HG03039 (cell line): Measurements from ENCODE around the gene CCDC6.
"Not testable (repeated sequence)": the region's sequence is repeated elsewhere in the genome, so short reads cannot be mapped to it uniquely, and the experiment has no call there.

Source experiments
- ATAC-seq: cut with Tn5 transposase; IDR thresholded peaks from one replicate; pipeline ENCODE4 v1.9.1; 2021; ENCODE audit warnings: mild to moderate bottlenecking, moderate library complexity; ENCODE audit not compliant: unreplicated experiment

CCDC6 gene

GRCh38 chr10:59906417-59907202, at the start of gene CCDC6:
CCDC6 (minus strand) TSS chr10:59906556; CDS start chr10:59906424, 132 bp downstream.
- ATAC-seq = peak; percentile 77

GRCh38 chr10:59954296-59954695, 47.9 kb upstream of the CCDC6 start:
- no peak for ATAC-seq

- not testable (repeated sequence) for ATAC-seq
These were observed 47.4 kb upstream of the CCDC6 start for GRCh38 chr10:59953711-59954110.

- ATAC-seq = no peak
These were observed 43.7 kb upstream of the CCDC6 start for GRCh38 chr10:59950105-59950504.

DNA sequence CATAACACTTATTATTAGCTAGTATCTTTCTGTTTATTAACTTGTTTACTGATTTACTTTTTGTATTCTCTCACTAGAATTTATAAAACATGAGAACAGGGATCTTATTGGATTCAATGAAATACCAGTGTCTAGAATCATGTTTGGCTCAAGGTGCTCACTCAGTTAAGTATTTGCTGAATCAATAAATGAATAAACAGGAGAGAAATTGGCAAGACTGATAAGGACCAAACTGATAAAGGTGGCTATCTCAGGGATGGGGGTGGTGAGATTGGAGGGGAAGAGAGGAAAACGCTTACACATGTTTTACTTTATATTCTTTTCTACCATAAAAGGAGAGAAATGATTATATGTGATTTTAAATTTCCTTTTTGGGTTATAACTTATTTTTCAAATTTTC, 43.3 kb upstream of the CCDC6 start:
- ATAC-seq = no peak

DNA sequence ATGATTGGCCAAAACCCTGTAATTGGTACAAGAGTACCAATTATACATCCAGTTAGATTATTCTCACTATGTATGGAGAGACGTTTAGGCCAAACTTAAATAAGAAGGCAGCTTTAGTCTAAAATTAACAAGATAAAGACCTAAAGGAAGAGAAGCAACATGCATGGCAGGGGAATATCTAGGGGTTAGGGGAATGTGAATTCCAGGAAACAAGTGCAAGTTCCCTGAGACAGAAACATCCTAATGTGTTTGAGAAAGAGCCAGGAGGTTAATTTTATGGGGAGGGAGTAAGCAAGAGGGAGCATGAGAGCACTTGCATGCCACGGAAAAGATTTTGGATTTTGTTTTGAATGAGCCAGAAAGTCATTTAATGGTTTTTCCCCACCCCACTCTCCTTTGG, 39.6 kb upstream of the CCDC6 start:
- no peak for ATAC-seq

GRCh38 chr10:59945590-59945989, 39.2 kb upstream of the CCDC6 start:
- no peak for ATAC-seq

DNA sequence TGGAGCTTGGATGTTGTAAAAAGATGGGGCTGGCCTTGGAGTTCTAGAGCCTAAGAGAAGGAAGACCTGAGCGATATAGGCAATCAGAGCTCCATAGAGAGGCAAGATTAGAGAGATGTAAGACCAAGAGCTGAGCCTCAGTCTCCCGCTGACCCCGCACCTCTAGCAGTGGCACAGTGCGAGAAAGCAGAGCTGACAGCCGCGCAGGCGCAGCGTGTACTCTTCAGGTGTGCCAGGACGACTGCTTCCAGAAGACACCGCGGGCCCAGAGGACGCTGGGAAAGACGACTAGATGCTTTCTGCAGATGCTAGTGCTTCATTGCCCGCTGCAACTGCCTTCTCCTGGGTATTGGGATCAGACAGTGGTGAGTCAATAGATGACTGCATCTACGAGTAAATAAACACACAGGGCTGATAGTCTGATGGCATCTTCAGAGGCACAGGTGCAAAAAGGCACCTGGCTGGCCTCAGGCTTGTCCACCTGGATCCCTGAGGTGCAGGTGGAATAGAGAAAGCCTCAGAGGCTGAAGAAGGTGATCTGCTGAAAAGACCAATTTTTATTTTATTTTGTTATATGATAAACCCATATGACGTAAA, 38.1 kb upstream of the CCDC6 start:
- no peak for ATAC-seq

DNA sequence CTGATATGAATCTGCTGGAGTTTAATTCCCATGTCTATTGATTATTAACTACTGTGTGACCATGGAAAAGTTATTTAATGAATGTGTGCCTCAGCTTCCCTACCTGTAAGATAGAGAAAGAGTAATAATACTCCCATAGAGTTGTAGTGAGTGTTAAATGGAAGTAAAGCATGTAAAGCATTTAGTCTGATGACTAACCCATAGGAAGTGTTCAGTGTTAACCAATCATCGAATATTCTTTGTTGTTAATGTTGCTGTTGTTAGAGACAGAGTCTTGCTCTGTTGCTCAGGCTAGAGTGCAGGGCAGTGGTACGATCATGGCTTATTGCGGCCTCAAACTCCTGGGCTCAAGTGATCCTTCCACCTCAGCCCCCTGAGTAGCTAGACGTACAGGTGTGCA, 36.2 kb upstream of the CCDC6 start:
- ATAC-seq = no peak

GRCh38 chr10:59937720-59938119, 31.4 kb upstream of the CCDC6 start:
- ATAC-seq = no peak

GRCh38 chr10:59934701-59935100, 28.3 kb upstream of the CCDC6 start:
- no peak for ATAC-seq

- ATAC-seq = not testable (repeated sequence)
These were observed 24.6 kb upstream of the CCDC6 start for GRCh38 chr10:59930788-59931521.

DNA sequence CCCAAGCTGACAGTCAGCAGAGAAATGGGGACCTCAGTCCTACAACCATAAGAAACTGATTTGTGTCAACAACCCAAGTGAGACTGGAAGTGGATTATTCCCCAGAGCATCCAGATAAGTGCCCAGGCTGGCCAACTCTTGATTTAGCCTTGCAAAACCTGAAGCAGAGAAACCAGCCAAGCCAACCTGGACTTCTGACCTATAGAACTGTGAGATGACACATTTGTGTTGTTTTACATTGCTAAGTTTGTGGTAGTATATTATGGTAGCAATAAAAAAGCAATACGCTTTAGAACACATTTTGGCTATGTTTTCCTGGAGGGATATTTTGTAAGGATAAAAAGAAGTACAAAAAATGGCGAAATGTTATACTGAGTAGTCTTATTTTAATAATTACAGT, 19.7 kb upstream of the CCDC6 start:
- no peak for ATAC-seq

- no peak for ATAC-seq
These were observed 16.6 kb upstream of the CCDC6 start for GRCh38 chr10:59922907-59923306.

- no peak for ATAC-seq
These were observed 11.6 kb upstream of the CCDC6 start for GRCh38 chr10:59917922-59918321.

GRCh38 chr10:59913547-59914237, 7.3 kb upstream of the CCDC6 start:
- no peak for ATAC-seq

DNA sequence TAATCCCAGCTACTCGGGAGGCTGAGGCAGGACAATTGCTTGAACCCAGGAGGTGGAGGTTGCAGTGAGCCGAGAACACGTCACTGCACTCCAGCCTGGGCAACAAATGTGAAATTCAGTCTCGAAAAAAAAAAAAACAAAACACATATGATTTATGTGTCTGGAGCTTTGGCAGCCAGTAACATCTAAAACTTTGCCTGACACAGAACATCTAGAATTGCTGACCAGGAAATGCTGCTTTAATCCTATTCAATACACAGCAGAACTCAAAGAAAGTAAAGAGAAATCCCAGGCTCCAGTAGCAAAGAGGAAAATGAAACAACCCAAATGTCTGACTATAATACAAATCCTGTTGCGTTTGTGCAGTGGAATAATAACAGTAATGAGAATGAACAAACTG, 4.5 kb upstream of the CCDC6 start:
- no peak for ATAC-seq

GRCh38 chr10:59909815-59910214, 3.5 kb upstream of the CCDC6 start:
- no peak for ATAC-seq

DNA sequence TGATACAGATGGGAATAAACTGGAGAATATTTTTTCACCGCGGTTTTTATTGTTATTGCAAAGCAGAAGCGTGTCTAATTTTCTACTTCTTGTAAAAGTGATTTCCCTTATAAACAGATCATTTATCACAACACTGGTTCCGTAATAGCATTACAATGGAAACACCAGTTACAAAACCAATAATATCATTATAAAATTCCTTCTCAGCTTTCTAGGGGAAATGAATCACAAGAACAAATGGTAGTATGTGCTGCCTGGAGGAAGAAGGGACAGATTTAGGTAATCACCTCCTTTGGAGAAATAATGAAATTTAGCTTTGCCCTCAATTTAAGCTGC, 2.4 kb upstream of the CCDC6 start:
- no peak for ATAC-seq

DNA sequence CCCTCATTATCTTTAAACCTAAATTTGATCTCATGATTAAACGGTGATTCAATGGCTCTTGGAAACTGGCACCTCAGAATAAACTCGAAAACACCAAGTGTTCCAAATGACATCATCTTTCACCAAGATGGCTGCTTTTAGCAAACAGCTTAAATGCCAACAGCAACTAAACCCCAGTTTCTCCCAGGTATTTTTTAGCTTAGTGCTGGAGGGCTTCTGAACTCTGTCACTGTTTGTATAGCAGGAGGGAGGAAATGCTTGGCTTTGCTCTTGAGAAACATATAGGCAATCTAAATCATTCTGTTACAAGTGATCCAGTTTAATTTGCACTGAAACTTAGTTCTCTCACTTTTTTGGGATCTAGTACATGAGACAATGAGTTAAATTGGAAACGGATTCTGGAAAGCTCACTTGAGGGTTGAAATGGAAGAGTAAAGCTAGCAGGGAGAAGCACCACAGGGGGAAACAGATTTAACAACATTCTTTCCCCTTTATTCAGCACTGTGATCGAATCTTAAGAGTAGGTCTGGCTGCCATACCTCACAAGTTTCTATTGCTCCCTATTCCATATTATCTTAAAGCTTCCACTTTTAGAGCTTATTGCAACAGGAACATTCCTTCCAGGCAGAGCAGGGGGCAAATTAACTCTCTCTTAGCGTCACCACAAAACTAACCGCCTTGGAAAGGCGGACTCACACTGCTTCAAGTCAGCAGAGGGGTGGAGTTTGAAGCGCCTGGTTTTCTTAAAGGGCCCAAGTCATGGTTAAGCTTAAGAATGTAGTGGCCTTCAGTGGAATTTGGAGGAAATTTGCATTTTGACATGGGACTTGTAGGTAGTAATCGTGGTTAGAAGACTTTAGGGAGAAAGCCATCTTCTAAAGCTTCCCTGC, 1.8 kb upstream of the CCDC6 start:
- ATAC-seq = peak; percentile 23

GRCh38 chr10:59907537-59907917, 1.2 kb upstream of the CCDC6 start:
- ATAC-seq = no peak
